HG03342 (cell line): ENCODE results near the gene SIGLEC1.

Experiments used
- ATAC-seq: cut with Tn5 transposase; IDR thresholded peaks from one replicate; pipeline ENCODE4 v1.9.1; 2021; ENCODE audit warnings: mild to moderate bottlenecking, moderate library complexity; ENCODE audit not compliant: unreplicated experiment

Gene SIGLEC1

DNA sequence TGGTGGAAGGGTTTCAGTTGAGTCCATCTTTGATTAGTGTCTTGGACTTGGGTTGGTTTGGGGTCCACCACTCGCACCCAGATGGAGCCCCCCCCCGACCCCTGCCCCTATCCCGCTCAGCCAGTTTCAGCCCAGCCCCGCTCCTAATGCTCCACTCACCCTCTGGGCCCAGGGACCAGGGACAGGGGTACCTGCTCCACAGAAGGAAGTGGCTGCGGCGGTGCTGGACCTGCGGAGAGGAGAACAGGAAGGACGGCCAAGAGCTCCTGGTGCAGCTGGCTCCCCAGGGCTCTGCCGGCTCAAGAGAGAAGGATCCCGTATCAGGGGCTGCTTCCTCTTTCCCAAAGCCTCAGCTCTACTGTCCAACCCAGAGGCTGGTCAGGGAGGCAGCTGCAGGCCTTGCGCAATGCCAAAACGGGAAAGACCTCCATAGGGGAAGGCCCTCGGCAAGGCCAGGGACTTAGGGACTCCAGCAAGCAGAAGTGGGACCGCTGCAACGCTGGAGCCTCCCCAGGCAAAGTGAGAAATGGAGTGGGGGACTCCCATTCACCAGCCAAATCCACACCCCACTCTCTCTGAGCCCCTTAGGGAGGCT, at the start of gene SIGLEC1:
Gene SIGLEC1 (minus strand): TSS at position 322 of the 595 bp plus-strand sequence. CDS start 5,472 bp downstream, outside the sequence.
- ATAC-seq, result no peak

DNA sequence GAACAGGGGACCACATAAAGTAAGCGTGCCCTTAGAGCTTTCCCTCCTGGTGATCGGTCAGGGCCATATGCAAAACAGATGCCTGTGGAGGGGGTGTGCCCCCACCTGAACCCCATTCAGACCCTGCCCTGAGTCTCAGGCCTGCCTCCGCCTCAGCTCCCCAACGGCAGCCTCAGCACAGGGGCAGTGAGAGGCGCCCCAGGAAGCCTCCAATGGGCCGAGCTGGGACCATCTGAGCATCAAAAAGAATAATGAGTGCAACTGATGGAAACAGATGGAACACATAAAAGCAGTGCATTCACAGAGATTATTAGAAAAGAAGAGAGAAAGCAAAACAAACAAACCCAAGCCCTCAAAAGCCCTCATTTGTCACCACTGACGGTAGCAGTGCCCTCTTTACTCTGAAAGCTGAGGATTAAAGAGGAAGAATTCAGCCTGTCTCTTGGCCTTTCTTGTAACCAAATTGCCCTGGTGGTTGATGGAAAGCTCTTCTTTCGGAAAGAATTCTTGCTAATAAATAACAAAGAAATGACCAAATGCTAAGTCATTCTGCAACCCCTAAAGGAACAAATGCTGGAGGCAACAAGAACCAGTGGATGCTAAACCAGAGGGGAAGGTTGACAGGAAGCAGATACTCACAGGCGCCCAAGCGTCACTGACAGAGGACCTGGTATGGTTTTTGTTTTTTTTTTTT, 48.4 kb upstream of the SIGLEC1 start:
- no peak for ATAC-seq

- ATAC-seq, result no peak
Observed at GRCh38 chr20:3759884-3760283, 47.5 kb upstream of the SIGLEC1 start.

- ATAC-seq, result no peak
Observed at GRCh38 chr20:3759316-3759823, 47.0 kb upstream of the SIGLEC1 start.

GRCh38 chr20:3758566-3758965, 46.2 kb upstream of the SIGLEC1 start:
- ATAC-seq, result no peak

DNA sequence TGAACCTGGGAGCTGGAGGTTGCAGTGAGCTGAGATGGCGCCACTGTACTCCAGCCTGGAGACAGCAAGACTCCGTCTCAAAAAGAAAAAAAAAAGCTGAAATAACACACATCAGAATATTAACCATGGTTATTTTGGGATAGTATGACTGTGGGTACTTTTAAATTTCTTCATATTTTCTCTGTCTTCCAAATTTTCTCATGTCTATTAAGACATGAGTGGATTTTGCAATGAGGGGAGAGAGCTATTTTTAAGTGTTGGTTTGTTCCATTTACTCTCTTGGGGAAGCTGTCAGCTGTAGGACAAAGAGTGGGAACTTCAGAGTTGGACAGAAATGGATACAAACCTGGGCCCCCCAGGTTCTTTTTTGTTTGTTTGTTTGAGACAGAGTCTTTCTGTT, 44.9 kb upstream of the SIGLEC1 start:
- ATAC-seq, result no peak

GRCh38 chr20:3755814-3756480, 43.5 kb upstream of the SIGLEC1 start:
- ATAC-seq, result no peak

GRCh38 chr20:3755269-3755668, 42.9 kb upstream of the SIGLEC1 start:
- no peak for ATAC-seq

DNA sequence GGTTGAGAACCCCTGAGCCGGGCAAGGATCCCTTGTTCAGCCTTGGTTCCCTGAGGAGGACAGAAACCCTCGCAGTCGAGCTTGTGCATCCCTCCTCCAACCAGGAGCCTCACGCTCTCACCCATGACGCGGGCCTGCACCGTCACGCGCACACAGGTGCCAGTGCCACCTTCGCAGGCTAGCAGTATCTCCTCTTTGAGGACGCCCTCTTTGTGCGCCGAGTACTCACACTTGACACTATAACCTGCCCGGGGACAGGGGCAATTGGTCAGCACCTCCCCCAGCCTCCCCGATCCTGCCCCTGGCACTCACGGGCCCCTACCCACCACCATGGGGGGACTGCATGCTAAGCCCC, 41.9 kb upstream of the SIGLEC1 start:
- no peak for ATAC-seq

DNA sequence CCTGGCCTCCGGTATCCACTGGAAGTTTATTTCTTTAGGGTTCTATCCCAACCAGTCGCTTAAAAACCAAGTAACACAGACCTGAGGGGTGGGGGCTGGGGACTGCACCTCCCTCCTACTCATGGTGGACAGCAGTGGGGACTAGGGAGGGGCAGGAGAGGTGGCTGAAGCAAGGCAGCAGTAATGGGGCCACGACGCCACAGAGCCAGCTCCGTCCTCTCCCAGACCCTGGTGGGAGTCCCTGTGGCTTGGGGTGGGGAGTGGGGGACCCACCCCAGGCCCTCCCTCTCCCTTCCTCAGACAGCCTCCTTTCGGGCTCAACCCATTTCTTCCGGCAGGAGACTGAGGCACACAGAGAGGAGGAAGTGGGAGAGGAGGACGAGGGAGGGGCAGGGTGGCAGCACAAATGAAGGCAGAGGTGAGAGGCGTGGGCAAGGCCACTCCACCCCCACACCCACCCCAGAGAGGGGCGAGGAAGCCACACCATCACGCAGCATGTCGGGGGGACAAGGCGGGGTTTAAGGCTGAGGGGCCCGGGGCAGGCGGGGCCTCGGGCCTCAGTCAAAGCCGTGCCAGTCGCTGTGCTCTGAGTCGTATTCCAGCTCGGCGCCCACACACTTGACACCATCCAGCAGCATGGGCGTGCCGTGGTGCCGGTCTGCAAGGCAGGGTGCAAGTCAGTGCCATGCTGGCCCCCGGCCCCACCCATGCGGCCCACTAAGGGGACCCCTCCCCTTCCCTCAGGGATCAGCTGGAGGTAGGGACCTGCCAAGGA, 41.3 kb upstream of the SIGLEC1 start:
- no peak for ATAC-seq

- ATAC-seq, result no peak
Observed at GRCh38 chr20:3753098-3753497, 40.7 kb upstream of the SIGLEC1 start.

- ATAC-seq, result no peak
Observed at GRCh38 chr20:3752386-3752759, 40.0 kb upstream of the SIGLEC1 start.

DNA sequence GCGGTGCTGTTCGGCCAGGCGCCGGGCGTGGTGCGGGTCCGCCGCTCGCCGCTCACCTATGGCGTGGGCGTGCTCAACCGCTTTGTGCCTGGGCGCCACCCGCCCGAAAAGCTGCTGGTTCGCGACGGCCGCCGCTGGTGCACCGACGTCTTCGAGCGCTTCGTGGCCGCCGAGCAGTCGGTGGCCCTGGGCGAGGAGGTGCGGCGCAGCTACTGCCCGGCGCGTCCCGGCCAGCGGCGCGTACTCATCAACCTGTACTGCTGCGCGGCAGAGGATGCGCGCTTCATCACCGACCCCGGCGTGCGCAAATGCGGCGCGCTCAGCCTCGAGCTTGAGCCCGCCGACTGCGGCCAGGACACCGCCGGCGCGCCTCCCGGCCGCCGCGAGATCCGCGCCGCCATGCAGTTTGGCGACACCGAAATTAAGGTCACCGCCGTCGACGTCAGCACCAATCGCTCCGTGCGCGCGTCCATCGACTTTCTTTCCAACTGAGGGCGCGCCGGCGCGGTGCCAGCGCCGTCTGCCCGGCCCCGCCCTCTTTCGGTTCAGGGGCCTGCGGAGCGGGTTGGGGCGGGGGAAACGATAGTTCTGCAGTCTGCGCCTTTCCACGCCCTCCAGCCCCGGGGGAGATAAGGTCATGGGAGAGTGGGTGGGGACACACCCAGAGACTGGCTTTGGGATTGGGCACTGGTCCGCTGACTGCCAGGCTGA, 39.4 kb upstream of the SIGLEC1 start:
- no peak for ATAC-seq

DNA sequence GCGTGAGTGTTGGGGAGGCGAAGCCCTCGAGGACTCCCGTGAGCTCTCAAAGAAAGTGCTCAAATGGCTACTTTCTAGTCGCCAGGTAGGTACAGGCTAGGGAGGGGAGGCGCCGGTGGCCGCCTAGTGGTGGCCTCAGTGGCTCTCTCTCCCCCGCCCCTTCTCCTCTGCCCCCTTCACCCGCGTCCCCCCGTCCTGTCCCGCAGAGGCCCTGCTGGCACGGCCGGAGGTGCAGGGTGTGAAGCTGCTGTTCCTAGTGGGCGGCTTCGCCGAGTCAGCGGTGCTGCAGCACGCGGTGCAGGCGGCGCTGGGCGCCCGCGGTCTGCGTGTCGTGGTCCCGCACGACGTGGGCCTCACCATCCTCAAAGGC, 38.9 kb upstream of the SIGLEC1 start:
- ATAC-seq, result no peak

GRCh38 chr20:3749689-3750531, 37.5 kb upstream of the SIGLEC1 start:
- no peak for ATAC-seq

DNA sequence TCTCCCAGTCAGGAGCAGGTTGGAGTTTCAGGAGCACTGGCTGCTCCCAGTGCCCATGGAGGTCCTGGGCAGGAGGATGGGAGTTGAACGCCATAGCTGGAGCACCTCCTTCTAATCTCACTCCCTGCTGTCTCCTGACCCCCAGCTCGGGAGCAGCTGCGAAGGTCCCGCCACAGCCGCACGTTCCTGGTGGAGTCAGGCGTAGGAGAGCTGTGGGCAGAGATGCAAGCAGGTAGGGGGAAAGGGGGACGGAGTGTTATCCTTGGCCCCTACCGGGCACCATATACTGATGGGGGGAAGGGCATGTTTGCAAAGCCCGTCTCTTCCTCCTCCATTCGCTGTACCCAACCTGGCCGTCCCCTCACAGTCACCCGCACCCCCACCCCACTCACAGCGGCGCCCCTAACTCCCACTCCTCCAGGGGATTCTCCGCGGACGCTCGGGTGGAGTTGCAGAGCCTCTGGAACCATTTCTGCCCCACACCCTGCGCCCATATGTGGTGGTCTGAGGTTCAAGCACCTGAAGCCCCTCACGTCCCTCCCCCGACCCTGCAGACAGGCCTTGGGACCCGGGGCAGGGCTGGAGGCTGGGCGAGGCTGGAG, 36.8 kb upstream of the SIGLEC1 start:
- ATAC-seq, result no peak

DNA sequence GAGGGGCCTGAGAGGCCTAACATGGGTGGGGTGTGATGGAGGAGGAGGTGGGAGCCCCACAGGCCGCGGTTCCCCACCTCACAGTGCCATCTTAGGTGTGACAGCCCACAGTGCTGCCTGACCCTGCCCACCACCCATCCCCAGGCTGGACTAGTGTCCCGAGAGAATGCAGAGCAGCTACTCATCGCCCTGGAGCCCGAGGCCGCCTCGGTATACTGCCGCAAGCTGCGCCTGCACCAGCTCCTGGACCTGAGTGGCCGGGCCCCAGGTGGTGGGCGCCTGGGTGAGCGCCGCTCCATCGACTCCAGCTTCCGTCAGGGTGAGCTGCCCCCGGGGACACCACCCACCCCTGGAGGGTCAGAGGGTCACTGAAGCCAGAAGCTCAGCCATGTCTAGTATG, 35.7 kb upstream of the SIGLEC1 start:
- no peak for ATAC-seq

DNA sequence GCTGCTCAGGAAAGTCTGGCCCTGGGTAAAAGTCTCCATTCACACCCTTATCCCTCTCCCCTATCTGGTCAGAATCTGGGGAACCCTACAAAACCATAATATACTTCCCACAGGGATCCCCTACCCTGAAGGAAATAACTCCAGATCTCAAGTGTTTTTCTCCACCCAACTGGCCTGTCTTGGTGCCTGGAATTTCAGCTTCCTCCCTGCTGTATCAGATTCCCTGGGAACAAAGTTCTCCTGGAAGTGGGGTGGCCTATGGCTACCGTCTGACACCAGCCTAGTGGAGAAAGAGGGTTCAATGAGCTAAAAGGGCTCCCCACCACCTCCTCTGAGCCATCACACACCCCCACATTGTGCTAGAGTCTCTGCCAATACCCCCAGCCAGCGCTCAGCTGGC, 35.1 kb upstream of the SIGLEC1 start:
- ATAC-seq, result no peak

DNA sequence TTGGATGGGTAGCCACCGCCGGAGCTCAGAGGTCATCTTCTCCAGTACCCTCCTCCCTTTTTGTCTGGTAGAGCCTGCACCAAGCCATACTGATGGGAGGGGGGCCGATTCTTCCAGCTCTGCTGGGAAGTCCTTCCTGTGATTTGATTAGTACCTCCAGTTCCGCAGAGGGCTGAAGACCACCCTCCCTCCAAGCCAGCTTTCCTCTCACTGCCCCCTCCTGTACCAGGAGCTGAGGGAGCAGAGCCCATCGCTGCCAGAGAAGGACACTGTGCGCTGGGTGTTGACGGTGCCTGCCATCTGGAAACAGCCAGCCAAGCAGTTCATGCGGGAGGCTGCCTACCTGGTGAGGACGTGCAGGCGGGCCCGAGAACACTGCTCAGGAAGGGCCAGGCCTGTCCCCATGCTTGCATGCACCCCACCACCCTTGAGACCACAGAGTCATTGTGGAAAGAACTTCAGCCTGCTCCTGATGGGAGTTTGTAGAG, 33.3 kb upstream of the SIGLEC1 start:
- ATAC-seq, result no peak
